ENCODE data around the gene RASGRF2.

Gene RASGRF2

DNA sequence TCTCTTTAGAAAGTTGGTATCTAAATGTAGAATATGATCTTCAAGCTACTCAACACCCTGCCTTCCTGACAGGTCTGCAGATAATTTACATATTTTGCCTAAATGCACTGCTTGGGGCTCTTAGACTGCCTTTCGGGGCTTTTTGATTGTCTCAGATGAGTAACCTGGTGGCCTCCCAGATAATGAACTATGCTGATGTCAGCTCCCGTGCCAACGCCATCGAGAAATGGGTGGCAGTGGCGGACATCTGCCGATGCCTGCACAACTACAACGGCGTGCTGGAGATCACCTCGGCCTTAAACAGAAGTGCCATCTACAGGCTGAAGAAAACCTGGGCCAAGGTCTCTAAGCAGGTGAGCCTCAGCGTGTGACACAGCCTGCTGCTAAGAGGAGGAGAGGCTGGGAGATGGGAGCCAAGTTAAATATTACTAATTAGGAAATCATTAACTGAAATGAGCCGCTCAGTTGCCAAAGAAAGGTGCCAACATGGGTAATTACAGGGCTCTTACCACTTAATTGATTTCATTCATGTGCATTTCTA is 252.1 kb downstream of the RASGRF2 start:
- no peak for DNase-seq

DNA sequence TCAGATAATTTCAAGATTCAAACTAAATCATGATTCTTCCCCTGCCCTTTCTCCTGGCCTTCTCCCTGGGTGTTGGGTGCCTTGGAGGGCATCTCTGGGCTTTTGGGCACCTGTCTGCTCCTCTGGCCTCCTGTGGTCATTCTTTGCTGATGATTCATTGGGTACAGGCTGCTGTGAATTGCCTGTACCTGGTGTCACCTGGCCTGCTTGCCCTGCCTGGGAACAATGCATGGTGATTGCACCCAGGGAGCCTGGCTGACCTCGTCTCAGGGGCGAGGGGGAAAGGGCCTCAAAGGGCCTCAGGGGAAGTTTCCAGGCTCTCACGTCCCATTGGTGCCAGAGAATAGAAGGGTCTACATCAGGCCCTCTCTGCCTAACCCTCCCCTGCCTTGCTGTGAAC is 252.9 kb downstream of the RASGRF2 start:
- no peak for DNase-seq

DNA sequence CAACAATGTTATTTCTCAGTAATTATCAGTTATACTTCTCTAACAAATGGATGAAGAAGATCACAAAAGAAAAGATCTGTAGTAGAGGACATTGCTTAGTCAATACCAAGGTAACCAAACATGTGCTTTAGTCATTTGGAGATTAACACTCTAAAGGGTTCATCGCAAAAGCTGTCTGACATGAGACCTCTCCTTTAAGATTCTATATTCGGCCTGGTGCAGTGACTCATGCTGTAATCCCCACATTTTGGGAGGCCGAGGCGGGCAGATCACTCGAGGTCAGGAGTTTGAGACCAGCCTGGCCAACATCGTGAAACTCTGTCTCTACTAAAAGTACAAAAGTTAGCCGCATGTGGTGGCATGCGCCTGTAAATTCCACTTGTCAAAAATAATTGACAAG is 254.7 kb downstream of the RASGRF2 start:
- DNase-seq: no peak

DNA sequence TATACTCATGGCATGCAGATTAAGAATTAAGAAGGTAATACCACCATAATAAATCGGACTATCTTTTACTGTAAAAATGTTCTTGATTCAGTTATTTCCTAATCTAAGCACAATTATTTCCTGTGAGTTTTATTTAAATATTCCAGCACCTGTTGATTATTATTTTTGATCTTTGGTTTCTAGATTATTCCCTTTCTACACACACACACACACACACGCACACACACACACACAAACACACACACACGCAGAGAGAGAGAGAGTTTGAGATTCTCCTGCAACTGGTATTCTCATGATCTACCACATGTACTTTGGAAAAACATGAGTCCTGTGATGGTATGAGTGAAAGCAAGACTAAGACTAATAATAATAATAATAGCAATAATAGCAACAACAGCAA is 256.0 kb downstream of the RASGRF2 start:
- no peak for DNase-seq

GRCh38 chr5:81219389-81219788 is 259.2 kb downstream of the RASGRF2 start:
- no peak for DNase-seq

- no peak for DNase-seq
Observed at GRCh38 chr5:81222285-81222684, 262.1 kb downstream of the RASGRF2 start.

DNA sequence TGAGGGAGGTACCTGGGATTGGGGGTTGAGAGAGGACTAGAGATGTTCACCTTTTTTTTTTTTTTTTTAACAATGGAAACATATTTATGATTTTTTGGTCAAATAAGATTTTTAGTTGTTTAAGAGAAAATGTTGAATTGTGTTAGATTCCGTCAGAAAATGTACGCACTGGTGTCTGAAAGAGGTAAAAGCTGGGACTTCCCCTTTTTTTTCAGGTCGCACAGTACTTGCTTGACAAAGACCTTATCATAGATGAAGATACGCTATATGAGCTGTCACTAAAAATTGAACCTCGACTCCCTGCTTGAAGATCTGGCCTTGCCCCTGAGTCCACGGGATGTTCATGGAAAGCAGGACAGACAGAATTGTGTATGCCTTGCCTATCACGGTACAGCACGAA is 265.3 kb downstream of the RASGRF2 start:
- no peak for DNase-seq

DNA sequence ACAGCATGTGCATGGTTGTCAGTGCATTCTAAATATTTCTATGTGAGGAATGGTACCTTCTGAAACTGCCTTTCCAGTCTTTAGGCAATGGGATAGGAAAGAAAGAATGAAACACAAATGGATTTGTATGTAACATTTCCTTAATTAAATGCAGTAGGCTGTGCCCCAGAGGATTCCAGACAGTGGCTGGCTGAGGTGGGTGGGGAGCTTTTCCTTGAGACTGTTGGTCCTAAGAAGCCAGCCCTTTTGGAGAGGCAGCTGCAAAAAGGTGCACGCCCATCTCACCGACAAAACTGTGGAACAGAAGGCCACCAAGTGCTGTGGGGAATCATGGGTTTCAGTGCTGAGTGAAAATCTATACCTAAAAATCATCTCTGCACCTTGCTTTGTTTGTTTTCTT is 266.1 kb downstream of the RASGRF2 start:
- DNase-seq: no peak

- no peak for DNase-seq
Observed at GRCh38 chr5:81226949-81227348, 266.8 kb downstream of the RASGRF2 start.

DNA sequence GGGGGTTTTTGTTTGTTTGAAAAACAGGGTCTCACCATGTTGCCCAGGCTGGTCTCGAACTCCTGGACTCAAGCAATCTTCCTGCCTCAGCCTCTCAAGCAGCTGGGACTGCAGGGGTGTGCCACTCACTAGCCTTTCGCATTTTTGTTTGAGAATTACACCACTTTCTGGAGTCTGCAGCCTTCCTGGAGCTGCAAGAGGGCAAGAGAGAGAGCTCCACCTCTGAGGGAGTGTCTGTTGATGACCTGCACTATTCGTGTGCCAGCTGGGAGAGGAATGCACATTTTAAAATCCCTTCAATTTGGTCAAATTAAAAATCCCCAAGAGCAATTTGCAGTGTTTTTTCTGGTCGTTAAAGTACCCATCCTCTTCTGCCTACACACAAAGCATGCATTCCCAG is 267.9 kb downstream of the RASGRF2 start:
- DNase-seq: no peak

GRCh38 chr5:81230416-81230815 is 270.3 kb downstream of the RASGRF2 start:
- no peak for DNase-seq

DNA sequence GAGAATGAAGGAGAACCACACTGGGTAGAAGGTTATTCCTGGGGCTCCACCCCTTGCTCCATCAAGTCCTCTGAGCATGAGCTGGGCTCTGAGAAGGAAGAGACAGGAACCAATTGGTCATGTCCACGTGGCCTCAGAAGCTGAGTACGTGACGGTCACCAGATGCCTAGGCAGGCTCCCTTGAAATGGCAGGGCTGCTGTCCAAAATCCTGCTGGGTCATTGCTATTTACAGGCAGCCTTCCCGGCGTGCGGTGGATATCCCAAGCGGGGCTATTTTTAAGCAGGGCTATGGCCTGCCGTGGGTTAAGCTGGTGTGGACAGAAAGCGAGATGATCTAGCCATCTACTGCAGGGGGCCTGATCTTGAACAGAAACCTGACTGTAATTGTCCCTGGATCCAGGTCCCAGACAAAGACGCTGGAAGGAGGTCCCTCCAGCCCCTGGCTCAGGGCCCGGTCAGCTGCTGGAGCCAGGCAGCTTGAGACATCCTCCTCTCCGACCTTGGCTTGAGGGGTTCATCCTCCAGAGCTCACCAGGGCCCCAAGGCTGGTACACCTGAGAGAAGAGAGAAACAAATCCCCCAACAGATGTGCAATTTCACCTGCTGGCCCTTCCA is 272.4 kb downstream of the RASGRF2 start:
- DNase-seq: no peak

DNA sequence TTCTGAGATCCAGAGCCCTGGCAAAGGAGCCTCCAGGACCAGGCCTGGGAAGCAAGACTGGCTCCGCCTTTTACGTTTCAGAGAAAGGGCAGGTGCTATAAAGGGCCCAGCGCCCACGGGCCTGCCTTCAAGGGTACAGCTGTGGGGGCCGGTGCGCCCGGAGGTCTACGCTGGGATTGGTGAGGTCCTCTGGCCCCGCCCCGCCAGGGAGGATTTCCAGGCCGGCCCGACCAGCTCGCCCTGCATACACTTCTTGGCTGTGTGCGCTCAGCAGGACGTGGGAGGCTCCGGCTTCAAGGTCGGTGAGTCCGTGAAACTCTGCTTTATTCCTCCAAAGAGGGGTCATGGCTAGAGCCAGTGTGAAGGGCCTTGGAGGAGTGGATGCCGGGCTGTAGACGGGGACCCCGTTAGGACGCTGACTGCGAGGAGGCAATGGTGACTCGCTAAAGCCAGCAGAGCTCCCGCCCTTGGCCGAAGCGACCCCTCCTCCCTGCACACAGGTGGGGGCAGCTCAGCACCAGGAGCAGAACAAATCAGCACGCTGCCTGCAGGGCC is 273.0 kb downstream of the RASGRF2 start, which contains the start of gene CKMT2:
Gene CKMT2 (plus strand): TSS at position 243 of the 555 bp plus-strand sequence. CDS start 17,811 bp downstream, outside the sequence.
- DNase-seq: no peak

DNA sequence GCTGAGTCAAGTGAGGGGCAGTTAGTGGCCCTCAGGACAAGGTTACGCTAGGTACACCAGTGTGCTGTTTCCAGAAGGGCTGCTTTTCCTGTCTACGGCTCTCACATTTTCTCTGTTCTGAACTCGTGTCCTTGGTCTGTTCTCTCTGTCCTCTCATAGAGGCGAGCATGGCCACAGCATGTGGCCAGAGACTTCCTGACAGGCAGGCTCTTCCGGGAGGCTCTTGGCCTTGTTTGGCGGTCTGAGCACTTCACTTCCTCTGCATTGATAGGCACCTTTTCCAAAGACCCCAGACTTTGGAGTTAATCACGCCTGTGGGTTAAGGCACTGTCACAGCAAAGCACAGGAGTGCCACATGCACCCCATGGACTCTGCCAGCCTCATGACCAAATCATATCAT is 274.1 kb downstream of the RASGRF2 start:
- no peak for DNase-seq

DNA sequence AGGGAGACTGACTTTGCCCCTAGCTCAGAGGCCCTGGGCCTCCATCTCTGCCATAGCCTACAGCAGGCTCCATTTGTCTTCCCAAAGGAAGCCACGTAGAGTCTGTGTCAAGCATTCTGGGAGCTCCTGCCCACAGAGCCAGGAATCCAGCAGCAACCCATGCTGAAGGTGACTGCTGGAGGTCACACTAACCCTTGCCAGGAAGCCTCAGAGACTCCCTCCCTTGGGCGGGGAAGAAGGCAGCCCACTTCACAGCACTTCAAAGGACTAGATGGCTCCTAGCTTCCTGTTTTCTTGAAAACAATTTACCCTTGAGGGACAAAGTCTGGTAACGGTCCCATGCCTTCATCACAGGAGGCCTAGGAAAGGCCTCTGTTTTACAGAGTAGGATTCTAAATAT is 274.6 kb downstream of the RASGRF2 start:
- DNase-seq: no peak

DNA sequence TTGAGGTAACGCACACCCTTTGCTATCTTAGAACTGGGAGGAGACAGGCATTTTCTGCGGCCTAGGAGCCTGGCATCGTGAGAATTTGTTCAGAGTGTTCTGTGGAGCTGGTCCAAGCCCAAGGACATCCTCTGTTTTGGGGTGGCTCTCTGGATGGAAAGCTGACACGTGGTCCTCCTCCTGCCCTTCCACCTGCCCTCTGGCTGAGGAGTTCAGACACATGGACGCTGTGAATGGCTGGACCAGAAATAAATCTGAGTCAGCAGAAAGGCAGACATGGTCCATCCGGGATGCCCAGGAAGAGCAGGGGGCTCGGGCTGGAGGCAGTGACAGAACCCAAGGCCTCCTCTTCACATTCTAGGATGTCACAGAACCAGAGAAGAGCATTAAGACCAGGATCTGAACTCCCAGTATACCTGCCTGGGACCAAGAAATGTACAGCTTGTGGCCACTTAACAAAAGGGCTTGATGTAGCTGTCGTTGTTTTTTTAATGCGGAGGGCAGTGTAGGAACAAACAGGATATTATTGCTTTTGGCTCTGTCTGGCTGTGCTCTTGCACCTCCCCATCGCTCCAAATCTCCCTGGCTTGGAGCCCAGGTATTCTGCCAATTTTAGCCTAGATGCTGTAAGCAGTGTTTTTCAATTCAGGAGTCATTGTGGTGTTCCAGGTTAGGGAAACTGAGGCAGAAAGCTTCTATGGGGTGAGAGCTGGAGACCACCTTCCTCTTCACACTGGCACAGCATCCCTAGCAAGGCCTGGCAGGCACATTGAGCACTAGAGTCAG is 275.3 kb downstream of the RASGRF2 start:
- DNase-seq: no peak

DNA sequence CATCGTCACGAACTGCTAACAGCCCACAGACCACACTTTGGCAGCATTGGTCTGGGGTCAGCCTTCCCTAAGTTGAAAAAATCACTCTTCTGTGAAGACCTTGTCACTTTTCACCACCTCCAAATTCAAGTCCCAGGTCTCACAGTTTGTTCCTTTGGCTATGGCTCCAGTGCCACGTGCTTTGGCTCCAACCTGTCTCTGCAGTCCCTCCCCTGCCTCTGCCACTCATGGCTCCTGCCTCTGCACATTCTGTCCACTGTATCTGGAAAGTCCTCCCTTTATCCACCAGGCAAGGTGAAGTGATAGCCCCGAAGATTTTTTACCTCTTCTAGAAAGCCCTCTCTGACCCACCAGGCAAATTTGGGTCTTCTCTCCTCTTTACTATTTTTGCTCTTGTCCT is 278.3 kb downstream of the RASGRF2 start:
- no peak for DNase-seq

DNA sequence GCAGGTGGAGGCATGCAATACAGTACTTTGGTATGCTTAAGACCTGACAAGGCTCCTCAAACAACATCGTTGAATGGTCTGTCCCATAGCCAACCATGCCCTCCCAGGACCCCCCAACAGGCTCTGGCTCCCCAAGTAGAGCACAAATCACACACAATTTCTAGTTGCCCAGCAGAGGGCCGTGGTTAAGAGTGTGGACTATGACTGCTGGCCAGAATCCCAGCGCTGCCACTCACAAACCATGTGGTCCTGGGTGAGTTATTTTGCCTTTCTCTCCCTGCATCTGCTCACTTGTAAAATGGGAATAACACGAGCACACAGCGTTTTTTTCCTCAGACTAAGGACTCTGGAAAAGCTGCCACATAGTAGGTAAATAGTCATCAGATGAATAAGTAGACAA is 279.4 kb downstream of the RASGRF2 start:
- no peak for DNase-seq

- DNase-seq: no peak
Observed at GRCh38 chr5:81241001-81241400, 280.8 kb downstream of the RASGRF2 start.

DNA sequence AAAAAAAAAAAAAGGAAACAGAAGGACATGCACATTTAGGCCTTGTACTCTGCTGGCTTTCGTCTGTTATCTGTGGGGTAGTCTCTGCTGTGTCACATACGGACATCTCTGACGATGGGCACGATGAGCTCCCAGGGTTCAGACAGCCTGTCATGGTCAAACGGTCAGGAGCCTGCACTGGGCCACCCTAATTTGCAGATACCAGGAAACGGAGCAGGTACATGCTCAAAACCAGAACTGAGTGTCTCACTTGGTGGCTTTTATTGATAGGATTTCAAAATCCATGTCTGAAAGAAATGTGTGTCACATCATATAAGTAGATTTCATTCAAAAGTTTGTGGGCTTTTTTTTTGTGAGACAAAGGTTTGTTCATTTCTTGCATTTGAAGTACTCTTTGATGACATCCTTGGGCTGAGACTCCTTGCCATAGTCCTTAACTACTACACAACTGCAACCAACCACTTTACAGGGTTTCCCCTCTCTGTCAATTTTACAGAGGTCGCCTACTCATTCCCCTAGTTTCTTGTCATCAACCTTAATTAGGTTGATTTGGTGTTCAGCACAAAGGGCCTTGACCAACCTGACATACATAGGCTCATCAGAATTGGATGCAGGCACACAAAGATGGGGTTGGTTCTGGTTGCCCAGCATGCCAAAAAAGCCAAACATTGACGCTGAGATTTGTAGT is 281.9 kb downstream of the RASGRF2 start:
- no peak for DNase-seq

DNA sequence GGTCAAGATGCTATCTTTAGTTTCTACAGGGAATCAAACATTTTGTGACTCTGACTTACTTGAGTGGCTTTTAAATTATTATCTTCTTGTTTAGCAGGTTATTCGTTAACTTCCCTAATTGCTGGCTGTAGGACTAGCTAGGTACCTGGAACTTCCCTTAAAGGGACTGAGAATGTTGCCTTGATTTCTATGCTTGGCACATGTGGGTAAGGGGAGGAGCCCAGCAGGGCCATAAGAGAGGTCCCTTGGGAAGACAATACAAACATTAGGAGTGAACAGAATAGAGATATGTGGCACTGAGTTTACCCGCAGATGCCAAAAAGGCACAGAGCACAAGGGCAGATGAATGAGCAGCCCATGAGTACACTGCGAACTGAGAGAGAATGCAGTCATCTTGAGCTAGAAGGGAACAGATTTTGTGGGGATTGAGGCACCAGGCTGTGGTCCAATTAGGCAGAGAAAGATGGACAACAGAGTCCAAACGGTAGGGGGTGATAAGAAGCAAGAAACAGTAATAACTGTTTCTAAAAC is 282.8 kb downstream of the RASGRF2 start:
- peak; percentile 15 for DNase-seq

GRCh38 chr5:81244451-81244850 is 284.3 kb downstream of the RASGRF2 start:
- DNase-seq: no peak

GRCh38 chr5:81245871-81246235 is 285.7 kb downstream of the RASGRF2 start:
- no peak for DNase-seq
